GM19468 (cell line): ENCODE data around the gene KCNE3.
"Not testable (repeated sequence)": the region's sequence is repeated elsewhere in the genome, so short reads cannot be mapped to it uniquely, and the experiment has no call there.

Source experiments
- ATAC-seq: cut with Tn5 transposase; IDR thresholded peaks from one replicate; pipeline ENCODE4 v1.9.1; 2021; ENCODE audit warnings: mild to moderate bottlenecking, moderate library complexity, moderate number of reproducible peaks; ENCODE audit not compliant: unreplicated experiment; ENCODE audit errors: extremely low read depth

KCNE3 gene

DNA sequence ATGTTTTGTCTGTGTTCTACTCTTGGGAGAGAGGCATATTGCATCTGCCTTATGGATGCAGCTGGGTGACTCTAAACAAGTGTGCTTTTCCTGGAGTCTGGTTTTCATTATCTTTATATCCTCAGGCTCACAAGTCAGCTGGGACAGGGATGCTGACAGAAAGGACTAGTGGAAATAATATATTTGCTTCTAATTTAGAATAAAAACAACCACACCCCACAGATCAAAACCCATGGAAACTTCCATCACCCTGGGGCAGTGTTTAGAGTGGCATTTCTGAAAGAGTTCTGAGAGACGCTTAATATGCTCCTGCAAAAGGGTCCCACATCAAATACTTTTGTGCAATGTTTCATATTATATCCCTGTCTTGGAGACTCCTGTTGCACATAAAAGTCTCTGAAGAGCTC, 20.8 kb downstream of the KCNE3 start:
- ATAC-seq: no peak

DNA sequence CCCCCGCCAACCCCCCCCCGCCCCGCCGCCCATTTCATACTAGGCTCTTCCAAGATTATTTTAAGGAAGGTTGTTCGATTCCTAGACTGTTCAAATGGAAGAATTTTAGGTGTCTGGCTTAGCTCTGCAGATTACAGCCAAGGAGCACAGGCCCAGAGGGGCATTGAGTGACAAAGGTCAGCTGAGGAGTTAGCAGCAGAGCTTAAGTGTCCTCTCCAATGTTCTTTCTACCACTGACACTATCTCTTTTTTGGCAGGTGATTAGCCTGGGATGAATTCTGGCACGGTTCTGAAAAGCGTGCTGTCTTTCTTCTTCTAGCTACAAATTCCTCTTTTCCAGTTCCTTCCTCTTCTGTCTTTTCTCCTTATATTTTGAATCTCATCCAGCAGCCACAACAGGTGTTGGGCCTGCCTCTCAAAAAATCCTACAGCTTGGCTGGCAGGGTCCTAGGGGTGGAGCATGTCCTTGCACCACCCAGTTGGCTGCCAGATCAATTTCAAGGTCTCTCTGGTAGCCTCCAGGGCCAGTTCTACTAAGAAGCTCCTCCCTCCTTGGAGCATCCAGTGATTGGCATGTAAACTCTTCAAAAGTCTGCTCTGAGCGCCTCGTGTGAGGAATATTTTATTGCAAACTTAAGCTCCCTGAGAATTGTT, 23.0 kb downstream of the KCNE3 start:
- no peak for ATAC-seq

DNA sequence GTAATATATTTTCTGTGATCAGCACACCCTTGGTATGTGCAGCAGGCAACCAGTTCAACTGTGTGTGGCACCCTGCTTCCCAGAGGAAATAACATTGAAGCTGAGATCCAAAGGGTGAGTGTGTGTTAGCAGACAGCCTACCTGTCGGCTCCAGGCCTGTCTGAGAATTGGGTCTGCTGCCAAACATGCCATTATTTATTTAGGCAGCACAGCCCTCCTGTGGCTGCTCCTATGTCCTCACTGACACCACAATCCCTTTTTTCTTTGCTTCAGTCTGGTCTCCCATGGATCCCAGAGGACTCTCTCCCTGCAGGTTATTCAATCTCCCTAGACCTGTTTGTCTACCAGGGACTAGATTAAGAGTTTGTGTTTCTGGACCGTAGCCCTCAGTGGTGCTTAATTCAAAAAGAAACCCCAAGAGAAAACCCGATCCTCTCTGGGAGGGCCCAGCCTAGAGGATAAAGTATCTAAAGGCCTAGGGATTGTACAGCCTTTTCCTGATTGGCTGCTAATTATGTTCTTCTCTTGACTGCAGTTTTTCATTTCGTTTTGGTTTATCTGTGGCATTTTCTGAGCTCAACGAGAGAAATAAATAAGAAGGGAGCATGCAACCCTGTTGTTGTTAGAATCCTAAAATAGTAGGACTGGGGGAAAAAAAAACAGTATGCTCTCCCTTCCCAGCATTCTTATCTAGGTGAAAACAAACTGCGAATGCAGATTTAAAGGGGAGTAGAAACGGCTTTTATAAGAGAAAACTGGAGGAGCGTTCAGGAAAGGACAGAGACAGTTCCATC, 24.1 kb downstream of the KCNE3 start:
- ATAC-seq: no peak

DNA sequence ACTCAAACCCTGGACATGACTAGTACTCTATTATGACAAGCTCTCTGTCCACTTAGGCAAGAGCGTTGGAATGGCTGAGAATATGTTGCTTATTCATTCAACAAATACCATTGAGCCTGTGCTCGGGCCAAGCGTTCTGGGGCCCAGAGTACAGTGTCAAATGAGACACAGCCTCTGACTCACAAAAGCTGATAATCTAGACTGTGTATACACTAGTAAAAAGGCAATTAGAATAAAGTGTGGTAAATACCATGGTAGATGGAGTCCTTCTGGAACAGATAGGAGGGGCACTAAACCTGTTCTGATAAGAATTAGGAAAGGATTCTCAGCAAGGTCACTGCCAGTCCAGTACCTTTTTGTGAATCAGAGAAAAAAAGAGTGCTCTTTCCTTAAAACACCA, 24.7 kb downstream of the KCNE3 start:
- ATAC-seq: no peak

DNA sequence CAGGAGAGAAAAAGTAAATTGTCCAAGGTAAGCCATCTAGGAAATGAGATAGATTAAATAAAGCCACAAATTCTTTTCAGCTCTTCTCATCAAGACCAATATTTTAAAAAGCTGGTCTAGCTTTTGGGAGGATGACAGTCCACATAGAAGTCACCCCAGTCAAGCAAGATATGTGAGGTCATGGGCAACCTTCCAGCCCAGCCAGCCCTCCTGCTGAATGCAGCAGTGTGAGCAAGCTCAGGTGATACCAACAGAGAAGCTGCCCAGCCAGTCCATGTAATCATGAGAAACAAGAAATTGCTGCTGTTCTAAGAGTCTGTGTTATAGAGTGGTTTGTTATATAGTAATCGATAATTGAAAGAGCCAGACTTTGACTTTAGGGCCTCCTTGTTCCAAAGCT, 28.7 kb downstream of the KCNE3 start:
- no peak for ATAC-seq

DNA sequence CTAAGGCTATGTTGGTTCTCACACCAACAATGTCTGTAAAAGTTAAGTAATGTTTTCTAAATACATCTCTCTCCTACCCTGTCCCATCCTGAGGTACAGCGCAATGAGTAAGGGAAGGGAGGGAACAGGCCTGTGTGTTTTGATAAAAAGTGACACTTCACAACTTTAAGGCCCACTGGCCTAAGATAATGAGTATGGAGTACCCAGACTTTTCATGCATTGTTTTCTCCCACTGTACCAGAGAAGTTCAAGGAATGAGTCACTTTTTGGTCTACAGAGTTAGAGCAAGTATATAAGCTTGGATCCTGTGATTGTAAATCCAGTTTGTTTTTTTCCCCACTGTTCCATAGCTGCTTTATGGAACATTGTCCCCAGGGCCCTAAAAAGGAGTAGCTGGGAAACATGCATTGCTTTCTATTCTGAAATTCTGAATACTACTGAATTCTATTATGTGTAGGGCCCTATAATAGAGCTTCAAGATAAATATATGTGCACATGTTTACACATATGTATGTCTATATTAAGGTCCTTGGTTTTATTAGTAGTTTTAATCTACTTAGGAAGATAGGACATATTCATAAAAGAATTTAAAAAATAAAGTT, 29.8 kb downstream of the KCNE3 start:
- no peak for ATAC-seq

DNA sequence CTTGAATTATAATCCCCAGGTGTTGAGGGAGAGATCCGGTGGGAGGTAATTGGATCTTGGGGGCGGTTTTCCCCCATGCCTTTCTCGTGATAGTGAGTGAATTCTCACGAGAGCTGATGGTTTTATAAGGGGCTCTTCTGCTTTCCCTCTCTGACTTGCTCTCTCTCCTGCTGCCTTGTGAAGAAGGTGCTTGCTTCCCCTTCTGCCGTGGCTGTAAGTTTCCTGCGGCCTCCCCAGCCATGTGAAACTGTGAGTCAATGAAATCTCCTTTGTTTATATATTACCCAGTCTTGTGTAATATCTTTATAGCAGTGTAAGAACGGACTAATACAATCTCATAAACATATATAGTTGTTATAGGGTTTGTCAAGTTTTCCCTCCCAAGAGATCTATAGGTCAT, 32.8 kb downstream of the KCNE3 start:
- no peak for ATAC-seq

DNA sequence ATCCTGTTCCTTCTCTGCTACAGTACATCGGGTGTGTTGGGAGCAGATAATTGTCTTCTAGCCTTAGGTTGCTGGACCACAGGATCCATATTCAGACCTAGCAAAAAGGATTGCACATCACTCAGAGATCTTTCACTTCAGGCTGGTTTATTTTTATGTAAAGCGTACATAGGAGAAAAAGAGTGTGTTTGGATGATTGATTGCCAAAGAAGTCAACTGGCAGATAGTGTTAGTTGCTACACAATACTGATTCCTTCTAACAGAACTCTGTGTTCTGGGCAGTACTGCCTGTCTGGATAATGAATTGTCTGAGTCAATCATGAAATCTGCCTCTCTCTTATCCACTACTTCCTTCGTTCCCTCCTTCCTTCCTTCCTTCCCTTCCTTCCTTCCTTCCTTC, 38.1 kb downstream of the KCNE3 start:
- ATAC-seq: no peak

DNA sequence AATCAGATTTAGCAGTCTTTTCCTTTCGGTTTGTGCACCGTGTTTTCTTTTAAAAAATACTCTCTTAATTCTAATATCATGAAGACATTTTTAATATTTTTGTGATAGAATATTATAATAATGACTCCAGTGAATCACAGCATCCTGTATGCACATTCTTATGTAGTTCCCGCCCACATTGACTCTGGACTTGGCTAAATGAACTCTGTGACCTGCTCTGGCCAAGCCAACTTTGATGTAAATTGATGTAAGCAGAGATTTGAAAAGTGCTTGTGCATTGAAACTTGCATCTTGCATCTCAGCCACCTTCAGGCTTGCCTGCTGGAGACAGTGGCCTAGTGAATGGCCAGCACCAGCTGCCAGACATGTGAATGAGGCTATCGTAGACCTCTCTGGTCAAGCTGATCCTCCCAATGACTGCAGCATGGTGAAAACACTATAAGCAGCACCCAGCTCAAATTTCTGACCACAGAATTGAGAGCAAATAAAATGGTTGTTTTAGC, 39.9 kb downstream of the KCNE3 start:
- no peak for ATAC-seq

DNA sequence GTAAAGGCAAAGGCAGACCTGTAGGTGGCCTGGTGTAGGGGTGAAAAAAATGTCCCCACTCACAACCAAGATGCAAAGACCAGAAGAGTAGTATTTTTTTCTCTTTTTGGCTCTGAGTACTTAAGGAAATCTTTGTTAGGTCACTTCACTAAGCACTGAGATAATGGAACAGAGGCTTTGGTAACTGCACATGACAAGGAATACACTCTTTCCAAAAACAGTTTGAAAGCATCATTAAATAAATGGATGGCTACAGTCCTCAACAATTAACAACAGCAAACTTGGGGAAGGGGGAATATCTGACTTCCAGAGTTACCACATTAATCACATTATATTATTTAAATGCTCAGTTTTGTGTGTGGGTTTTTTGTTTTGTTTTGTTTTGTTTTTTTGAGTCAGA, 42.2 kb downstream of the KCNE3 start:
- no peak for ATAC-seq

DNA sequence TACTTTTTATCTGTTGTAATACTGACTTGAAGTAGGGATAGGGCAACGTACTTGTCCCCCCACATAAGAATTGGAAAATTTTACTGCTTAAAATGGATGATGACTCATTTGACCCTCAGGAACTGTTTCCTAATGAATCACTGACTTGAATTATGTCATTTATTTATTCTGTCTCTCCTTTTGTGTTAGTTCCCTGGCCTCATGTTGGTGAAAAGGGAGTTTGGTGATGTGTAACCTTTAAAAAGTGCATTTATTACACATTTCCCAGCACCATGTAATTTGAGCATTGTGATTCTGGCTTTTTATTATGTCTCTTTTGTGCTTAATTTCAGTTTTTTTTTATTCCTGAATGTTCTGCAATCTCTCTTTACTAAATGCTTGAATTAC, 48.8 kb downstream of the KCNE3 start:
- ATAC-seq: no peak

DNA sequence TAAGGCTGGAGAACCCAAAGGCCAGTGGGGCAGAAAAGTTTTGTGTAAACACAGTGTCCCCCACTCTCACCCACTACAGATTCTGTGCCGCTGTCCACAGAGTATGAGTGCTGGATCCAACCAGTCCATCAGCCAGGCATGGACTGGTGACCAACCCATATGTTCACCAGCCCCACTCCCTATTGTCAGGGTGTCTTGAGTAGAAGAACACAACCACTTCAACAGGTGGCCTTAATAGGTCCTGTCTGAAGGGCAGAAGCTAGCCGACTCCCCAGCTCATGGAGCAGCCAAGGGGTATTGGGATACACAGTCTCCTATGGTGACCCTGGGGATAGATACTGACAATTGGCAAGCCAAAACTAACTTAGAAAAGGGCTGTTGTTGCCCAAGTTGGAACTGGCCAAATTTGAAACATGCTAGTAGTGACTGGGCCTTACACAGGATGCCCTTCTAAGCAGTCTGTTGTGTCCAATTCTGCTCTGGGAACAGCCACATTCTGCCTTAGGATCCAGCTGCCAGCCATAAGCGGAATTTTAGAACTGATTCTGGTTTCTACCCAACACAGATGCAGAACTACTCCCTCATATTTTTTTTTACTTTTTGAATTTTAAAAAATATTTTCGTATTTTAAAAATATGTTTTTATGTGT, 49.4 kb downstream of the KCNE3 start:
- no peak for ATAC-seq

DNA sequence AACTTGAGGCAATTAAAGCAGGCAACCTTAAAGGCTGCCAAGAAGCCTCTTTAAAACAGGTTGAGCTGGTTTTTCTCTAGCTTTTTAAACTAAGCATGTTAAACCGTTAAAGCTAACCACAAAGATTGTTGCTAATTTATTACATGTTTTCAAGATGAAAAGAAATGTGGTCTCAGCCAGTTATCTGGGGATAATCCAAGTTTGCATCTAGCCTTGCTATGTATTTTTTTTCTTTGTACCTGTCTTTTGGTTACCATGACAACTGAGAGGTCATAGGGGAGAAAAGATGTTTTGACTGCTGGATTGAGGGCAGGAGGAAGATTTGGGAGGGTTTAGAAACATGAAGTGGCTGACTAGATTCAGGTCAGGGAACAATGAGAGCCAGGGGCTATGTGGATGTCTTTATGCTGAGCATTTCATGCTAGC, 50.0 kb downstream of the KCNE3 start:
- no peak for ATAC-seq

DNA sequence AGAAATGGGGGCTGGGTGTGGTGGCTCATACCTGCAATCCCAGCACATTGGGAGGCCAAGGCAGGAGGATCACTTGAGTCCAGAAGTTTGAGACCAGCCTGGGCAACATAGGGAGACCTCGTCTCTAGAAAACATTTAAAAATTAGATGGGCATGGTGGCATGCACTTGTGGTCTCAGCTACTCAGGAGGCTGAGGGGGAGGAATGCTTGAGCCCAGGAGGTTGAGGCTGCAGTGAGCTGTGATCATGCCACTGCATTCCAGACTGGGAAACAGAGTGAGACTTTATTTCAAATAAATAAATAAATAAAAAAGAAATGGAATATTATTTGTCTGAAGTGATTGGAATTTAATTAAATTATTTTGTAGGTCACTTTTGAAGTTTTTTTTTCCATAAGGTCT, 50.4 kb downstream of the KCNE3 start:
- ATAC-seq: not testable (repeated sequence)

DNA sequence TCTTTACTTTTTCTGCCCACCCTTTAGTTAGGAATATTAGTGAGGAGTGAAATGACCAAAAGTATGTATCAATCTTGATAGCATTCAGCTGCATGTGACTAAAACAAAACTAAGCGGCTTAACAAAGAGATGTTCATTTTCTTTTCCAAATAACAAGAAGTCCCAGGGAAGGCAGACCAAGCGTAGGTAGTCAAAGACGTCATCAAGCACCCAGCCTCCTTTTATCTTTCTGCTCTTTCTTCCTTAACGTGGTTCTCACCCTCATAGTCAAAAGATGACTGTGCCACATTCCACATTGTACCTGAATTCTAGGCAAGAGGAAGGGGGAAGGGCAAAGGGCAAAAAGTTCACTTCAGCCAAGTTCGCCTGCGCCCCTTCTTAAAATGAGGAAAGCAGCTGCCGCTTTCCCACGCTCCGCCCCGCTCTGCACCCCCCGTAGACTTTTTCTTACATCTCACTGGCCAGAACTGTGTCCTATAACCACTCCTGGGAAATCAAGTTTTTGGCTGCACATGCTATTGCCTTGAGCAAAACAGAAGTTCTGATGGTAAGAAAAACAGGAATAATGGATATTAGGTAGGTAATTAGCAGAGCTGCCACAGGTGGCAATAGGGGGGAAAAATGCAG, 54.5 kb downstream of the KCNE3 start:
- ATAC-seq: no peak

DNA sequence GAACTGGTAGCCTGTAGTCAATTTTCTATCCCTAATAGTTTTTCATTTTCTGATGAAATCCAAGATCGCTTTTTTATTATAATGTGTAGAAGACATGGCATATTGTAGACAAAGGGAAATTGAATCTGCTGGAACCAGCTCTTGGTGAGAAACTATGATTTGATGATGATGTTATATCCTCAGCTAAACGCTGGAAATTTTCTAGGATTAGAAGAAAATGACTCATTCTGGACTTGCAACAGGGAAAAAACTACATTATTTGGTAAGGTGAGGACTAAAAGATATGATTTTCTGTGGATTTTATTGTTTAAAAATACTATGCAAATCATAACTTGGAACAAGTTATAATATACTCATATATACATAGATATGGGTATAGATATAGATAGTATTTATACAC, 55.0 kb downstream of the KCNE3 start:
- no peak for ATAC-seq

DNA sequence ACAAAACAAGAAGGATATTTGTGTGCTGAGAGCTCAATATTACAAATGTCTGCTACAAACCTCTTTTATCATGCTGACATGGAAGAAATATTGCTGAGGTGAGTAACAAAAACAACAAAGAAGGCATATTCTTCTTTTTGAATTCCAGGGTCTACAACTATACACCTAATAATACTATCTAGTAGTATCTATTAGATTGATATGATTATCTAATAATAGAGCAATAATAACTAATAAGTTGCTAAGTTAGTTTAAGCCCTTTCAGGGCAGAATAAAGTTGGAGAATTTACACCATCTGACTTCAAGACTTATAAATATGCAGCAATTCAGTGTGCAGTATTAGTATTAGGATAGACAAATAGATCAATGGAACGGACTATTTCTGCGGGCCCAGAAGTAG, 57.7 kb downstream of the KCNE3 start:
- ATAC-seq: no peak
